GM12864 (cell line): Measurements from ENCODE around the gene SVEP1.

Experiments
- DNase-seq: peaks from one replicate; pipeline ENCODE4 v3.0.0-alpha.2; 2011; ENCODE audit warnings: low read depth
- H3K4me3 ChIP-seq: 2 replicates; pipeline ENCODE4 v1.5.1; 2011; ENCODE audit warnings: mild to moderate bottlenecking, low read depth, low read length, control low read depth
- TF ChIP-seq, protein P1 (sequence below): IDR thresholded peaks from 2 replicates; pipeline ENCODE4 v1.5.1; 2011; ENCODE audit warnings: low read depth, mild to moderate bottlenecking, moderate library complexity, low read length, control low read depth, inconsistent platforms; ENCODE audit errors: missing control alignments

Gene SVEP1

DNA sequence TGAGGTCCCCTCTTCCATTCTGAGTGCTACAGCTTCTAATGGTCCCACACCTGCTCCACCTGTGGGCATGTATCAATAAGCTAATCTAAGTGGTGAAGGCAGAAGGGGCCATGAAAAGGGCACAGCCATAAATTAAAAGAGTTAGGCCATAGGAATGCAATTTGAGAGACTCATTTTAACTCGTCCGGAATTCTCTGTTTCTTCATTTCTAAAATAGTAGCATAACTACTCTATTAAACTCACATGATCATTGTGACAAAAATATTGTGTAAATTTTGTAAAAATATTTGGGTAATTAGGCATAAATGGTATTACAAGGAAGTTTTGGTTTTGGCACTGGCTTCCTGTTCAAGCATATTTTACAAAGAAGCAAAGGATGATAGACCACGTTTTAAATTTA is 138.7 kb downstream of the SVEP1 start:
- H3K4me3 ChIP-seq: no peak overlapping the region

DNA sequence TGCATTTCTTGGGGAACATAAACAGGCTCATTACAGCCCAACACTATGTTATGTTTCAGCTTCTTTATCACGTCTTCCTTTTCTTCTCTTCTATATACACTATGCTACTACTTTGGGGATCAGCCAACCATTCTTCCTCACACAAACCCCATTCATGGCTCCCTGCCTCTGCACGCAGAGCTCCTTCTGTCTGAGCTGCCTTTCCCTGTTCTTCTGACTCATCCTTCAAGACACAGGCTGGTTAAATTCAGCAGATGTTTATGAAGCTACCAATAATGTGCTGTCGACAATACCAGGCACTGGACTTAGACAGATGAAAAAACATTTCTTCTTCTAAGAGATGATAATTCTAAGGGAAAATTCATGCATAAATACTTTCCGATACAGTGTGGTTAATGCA is 139.4 kb downstream of the SVEP1 start:
- H3K4me3 ChIP-seq: no peak overlapping the region
- TF ChIP-seq, protein P1, sequence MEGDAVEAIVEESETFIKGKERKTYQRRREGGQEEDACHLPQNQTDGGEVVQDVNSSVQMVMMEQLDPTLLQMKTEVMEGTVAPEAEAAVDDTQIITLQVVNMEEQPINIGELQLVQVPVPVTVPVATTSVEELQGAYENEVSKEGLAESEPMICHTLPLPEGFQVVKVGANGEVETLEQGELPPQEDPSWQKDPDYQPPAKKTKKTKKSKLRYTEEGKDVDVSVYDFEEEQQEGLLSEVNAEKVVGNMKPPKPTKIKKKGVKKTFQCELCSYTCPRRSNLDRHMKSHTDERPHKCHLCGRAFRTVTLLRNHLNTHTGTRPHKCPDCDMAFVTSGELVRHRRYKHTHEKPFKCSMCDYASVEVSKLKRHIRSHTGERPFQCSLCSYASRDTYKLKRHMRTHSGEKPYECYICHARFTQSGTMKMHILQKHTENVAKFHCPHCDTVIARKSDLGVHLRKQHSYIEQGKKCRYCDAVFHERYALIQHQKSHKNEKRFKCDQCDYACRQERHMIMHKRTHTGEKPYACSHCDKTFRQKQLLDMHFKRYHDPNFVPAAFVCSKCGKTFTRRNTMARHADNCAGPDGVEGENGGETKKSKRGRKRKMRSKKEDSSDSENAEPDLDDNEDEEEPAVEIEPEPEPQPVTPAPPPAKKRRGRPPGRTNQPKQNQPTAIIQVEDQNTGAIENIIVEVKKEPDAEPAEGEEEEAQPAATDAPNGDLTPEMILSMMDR: no peak
- no peak for DNase-seq

More for the DNA sequence above, 138.7 kb downstream of the SVEP1 start:
- TF ChIP-seq, protein P1: no peak
- no peak for DNase-seq

DNA sequence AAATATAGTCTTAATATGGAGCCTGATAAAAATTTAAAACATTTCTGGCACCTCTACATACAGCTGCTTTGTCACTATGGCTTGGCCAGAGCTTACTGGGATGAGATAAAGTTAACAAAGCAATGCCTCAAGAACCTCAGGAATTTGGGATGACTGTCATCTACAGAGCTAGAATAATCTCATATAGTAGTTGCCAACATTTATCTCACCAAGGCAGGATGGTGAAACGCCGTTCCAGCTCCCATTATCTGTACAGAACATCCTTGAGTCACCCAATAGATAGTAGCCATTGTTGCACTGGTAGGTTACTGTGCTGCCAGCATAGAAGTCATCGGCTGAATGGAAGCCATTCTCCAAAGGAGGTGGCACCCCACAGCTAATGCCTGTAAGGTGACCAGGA is 147.3 kb downstream of the SVEP1 start:
- no peak overlapping the region for H3K4me3 ChIP-seq
- TF ChIP-seq, protein P1: no peak
- no peak for DNase-seq

DNA sequence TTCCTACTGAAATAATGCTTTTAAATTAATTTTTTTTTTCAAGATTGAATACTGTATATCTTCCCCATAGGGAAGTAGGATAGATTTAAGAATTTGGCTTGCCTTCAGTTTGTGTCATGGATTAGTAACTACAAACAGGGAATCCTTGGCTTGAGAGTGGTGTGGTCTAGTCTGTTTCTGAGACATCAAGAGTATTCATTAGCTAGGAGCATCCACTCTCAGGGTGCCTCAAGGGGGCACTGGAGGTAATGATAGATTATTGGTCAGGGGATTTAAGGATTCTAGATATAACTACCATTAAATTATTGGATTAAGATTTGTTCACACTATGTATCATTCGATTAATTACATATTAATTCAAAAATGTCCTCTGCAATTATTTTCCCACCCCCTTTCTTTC is 150.1 kb downstream of the SVEP1 start:
- TF ChIP-seq, protein P1: no peak
- DNase-seq: no peak
- H3K4me3 ChIP-seq: no peak overlapping the region

DNA sequence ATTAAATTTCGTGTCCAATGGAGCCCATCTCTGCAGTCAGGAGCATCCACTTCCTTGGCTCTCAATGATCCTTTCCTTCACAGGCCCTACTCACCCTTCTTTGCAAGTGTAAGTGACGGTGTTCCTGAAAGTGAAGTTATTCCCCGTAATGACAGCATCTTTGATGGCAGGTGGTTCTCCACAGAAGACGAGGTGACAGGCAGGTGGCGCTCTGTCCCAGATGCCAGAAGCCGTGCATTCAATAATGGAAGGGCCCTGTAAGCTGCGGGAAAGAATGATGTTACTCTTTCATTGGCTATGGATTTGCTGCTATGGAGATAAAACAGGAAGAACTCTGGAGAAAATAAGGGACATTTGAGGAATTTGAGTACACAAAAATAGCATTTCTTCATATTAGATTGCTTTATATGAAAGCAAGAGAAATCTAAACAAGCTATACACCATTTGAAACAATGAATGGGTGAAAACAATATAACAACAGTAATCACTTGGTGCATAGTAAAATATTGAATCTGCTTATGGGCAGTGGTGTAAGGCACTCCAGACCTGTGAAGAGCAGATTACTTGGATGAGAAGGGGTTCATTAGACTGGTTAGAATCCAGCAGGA is 151.9 kb downstream of the SVEP1 start:
- H3K4me3 ChIP-seq: no peak overlapping the region
- DNase-seq: peak; percentile 8
- TF ChIP-seq, protein P1: peak; percentile 82

DNA sequence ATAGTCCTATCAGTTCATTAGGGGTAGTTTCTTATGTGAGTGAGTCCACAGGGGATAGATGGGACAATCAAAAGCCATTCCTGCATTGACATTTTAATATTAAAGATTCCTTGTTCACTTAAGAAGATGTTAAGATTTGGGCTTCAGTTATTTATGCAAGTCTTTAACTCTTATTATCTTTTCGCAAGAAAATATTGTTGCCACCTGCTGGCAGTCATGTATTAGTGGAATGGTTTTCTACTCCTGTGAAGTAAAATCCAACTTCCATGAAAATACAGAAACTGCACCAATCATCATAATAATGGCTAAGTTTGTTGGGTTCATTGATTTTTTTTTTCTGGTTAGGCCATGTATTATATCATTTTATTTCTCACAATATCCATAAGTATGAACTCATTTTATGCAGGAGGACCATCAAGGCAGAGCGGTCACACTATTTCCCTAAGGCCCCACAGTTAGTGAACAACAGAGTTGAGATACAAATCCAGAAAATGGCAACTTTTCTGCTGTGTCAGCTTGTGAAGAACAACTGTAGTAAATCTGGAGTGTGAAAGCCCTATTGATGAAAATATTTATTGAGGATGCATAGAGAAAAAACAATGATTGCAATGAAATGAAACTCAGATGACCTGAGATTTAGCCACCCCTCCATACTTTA is 153.4 kb downstream of the SVEP1 start:
- TF ChIP-seq, protein P1: peak; percentile 7
- no peak for DNase-seq
- H3K4me3 ChIP-seq: no peak overlapping the region

DNA sequence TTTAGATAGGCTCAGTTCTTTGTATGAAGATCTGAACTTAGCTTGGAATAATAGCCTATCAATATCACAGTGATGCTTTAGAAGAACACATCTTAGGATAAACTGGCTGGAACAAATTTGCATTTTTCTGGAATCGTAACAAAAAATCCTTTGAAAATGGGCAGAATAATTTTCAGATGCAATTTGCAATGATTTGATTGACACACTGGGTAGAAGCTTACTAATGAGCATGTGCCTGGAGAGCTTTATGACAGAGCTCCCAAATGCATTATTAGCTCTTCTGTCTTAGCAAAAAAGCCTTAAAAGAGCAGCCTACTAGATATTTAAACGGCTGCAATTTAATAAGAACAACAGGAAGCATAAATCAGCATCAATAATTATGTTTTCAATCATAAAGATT is 165.1 kb downstream of the SVEP1 start:
- DNase-seq: no peak
- no peak overlapping the region for H3K4me3 ChIP-seq
- TF ChIP-seq, protein P1: no peak
